ENCODE results near the gene VPS25. TPM values are rescaled to one million over a fixed set of nuclear protein-coding genes. Genes with fewer than 3 reads are reported as not detected.
"Not testable (repeated sequence)": the region's sequence is repeated elsewhere in the genome, so short reads cannot be mapped to it uniquely, and the experiment has no call there.

Gene VPS25
- total RNA-seq (2014; rRNA removed; shearing (Covaris generic)) = 110 and 122 TPM in 2 replicates
- 121 and 125 TPM in 2 replicates for polyA plus RNA-seq (2015; cell fraction: cytosol; rRNA removed)
- 96.7 and 103 TPM in 2 replicates for polyA plus RNA-seq (2015; cell fraction: nucleus; rRNA removed)

DNA sequence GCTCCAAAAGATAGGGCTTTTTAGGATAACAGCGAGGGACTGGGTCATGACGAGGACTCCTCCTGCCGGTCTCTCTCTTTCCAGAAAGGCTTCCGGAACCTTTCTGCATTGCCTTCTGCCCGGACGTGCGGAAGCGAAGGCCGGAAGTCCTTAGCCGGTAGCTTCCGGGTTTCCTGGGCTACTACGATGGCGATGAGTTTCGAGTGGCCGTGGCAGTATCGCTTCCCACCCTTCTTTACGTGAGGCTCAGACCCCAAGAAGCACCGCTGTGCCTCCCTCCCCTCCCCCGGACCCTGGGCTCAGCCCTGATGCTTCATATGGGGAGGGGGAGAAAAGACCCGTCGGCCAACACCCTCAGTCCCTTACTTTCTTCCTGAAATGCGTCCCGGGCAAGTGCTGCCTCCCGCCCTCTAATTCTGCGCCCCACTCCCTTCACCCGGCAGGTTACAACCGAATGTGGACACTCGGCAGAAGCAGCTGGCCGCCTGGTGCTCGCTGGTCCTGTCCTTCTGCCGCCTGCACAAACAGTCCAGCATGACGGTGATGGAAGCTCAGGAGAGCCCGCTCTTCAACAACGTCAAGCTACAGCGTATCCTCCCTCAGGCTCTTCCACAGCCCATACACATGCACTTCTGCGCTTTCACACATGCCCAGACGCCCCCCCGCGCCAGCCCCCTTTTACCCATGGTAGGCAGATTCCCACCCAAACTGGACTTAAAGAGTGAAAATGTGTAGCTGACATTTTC is at the start of gene VPS25:
VPS25 (plus strand) TSS at position 160 of the 746 bp plus-strand sequence; CDS start at position 187, 27 bp downstream.
- DNase-seq (ENCODE audit: low read depth) = peak; percentile 83

DNA sequence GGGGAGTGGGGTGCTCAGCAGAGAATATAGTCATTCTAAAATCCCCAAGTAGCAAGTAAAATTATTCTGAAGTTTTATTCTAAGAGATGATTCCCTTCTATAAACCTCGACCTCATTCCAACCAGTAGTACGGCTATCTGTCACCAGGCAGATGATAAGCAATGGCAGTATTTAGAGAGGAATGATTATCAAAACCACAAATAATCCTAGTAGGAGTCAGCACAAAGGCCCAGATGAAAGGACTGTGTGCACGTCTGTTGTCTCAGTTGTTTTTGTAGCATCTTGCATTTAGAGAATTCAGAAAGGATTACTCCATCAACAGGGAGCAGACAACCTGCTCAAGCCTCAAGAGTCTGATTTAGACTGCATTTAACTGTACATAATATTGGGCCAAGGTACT is 49.6 kb upstream of the VPS25 start:
- DNase-seq (ENCODE audit: low read depth) = no peak

DNA sequence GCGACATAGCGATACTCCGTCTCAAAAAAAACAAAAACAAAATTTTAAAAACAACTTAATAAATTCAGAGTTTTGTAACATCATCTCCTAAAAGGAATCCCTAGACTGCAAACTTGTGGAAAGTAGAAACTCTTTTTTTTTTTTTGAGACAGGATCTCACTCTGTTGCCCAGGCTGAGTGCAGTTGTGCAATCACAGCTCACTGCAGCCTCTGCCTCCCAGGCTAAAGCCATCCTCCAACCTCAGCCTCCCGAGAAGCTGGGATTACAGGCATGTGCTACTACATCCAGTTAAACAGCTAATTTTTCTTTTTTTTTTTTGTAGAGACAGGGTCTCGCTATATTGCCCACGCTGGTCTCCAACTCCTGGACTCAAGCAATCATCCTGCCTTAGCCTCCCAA is 48.1 kb upstream of the VPS25 start:
- no peak for DNase-seq (ENCODE audit: low read depth)

GRCh38 chr17:42740699-42741098 is 32.5 kb upstream of the VPS25 start:
- no peak for DNase-seq (ENCODE audit: low read depth)

DNA sequence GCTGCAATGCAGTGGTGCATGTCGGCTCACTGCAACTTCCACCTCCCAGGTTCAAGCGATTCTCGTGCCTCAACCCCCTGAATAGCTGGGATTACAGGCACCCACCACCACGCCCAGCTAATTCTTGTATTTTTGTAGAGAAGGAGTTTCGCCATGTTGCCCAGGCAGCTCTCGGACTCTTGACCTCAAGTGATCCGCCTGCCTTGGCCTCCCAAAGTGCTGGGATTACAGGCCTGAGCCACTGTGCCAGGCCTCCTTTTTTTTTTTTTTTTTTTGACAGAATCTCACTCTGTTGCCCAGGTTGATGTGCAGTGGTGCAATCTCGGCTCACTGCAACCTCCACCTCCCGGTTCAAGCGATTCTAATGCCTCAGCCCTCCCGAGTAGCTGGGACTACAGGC is 30.3 kb upstream of the VPS25 start:
- not testable (repeated sequence) for DNase-seq (ENCODE audit: low read depth)

DNA sequence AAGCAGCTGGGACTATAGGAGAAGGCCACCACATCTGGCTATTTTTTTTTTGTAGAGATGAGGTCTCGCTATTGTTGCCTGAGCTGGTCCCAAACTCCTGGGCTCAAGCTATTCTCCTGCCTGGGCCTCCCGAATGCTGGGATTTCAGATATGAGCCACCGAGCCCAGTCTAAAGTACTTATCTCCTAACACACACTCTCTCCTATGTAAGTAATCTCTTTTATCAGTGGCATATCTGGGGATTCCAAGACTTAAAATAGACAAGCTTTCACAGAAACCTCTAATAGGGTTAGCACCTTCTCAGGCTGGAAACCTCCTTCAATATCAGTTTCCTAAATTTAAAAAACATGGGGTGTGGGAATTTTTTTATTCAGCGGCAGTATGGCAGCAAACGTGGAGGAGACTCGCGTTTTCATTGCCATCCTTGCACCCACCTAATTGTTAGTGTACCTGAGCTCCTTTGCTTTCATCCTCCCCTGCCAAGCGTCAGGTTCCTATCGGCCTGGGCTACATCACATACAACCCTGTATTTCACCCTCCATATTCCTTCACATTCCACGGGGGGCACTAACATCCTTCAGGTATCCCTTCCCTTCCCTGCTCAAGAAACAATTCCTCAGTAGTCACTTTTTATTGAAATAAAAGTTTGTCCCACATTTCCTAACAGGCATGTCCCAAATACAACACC is 29.5 kb upstream of the VPS25 start:
- DNase-seq (ENCODE audit: low read depth) = no peak

GRCh38 chr17:42744283-42744805 is 28.9 kb upstream of the VPS25 start:
- DNase-seq (ENCODE audit: low read depth) = peak; percentile 69

- peak; percentile 89 for DNase-seq (ENCODE audit: low read depth)
Observed at GRCh38 chr17:42744806-42745617, 28.2 kb upstream of the VPS25 start, which contains the start of gene EZH1. Gene EZH1 (minus strand): TSS chr17:42745040. CDS start chr17:42728941, 16,099 bp downstream.

- DNase-seq (ENCODE audit: low read depth) = no peak
Observed at GRCh38 chr17:42748202-42748907, 24.9 kb upstream of the VPS25 start.

DNA sequence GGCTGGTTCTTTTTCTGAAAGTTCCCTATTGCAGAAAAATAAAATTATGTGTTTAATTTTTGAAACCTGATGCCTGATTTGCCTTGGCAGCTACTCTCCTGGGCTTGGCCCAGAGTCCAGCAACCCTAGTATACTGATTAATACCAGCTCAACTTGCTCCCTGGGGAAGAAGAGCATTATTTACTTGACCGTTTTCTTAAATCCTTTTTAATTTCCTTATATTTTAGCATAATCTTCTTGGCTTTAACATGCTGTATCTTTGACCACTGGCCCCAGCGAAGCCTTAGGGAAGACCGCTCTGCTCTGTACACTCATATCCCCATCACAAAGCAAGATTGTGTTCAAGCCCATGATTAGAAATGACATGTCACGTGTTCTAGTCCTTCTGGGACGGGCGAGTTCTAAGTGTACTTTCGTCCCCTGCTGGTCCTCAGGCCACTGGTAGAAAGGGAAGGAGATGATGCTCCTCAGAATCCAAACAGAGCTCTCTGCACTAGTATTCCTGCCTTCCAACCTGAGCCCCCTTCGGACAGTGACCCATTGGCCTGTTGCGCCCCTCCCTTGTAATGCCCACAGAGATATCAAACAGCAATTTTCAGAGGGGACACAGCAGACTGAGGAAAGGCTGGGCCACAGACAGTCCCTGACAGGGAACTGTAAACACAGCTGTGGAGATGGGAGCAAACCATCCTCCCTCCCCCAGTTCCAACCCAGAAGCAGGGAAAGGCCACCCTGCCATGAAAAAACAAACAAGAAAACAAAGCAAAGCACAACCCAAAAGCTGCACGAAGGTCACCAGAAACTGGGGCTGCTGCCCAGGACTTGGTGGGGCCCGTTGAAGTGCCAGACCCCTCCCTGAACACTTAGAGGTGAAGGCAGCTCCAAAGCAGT is 24.1 kb upstream of the VPS25 start:
- no peak for DNase-seq (ENCODE audit: low read depth)

DNA sequence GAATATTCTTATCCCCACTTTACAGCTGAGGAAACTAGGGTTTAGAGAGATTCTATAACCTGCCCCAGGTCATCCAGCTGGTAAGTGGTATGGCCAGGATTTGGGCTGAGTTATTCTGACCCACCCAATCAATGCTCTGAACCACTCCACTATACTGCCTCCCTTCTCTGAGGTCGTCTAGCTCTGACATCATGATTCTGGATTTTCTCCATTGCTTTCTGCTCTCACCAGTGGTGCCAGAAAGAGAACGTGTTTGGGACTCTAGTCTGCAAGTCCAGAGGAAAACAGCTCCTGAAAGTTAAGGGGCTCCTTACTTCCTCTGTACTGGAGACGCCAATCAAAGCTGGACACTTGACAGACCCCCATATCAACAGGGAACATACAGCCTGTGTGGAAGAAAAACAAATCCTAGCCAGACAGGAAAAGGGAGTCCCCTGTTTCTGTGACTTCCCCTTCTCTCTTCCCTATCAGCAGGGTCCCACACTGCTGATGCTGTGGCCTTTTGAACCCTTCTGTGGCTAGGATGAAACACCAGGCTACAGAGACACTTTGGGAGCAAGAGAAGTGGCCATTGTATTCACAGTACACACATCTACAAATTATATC is 22.4 kb upstream of the VPS25 start:
- no peak for DNase-seq (ENCODE audit: low read depth)

- DNase-seq (ENCODE audit: low read depth) = no peak
Observed at GRCh38 chr17:42751628-42752027, 21.6 kb upstream of the VPS25 start.

DNA sequence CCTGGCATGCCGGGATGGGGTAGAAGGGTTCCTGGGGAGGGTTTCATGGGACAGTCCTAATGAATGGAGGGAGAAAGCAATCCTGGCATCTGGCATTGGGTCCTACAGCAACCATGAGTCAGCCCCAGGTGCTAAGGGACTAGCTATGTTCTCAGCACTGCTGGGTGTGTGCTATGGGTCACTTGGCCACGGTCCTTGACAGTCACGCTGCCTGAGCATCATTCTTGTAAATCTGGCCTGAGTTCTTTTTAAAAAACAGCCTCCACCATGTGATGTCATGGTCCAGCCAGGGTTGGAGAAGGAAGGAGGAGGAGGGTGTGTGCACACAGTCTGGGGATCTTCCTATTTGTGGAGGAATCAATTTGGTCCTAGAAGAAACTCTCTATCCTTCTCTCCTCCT is 18.5 kb upstream of the VPS25 start:
- DNase-seq (ENCODE audit: low read depth) = peak; percentile 45

- DNase-seq (ENCODE audit: low read depth) = no peak
Observed at GRCh38 chr17:42759982-42760651, 13.1 kb upstream of the VPS25 start.

GRCh38 chr17:42760652-42761581 is 12.3 kb upstream of the VPS25 start, which contains the start of gene RAMP2:
Gene RAMP2 (plus strand): TSS chr17:42761227. CDS start chr17:42761262, 35 bp downstream.
- DNase-seq (ENCODE audit: low read depth) = no peak

- DNase-seq (ENCODE audit: low read depth) = no peak
Observed at GRCh38 chr17:42761638-42762037, 11.6 kb upstream of the VPS25 start.

DNA sequence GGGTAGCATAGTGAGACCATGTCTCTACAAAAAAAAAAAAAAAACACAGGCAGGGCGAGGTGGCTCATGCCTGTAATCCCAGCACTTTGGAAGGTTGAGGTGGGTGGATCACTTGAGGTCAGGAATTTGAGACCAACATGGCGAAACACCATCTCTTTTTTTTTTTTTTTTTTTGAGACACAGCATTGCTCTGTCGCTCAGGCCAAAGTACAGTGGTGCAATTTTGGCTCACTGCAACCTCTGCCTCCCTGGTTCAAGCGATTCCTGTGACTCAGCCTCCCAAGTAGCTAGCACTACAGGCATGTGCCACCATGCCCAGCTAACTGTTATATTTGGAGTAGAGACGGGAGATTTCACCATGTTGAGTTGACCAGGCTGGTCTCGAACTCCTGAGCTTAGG is 7.1 kb upstream of the VPS25 start:
- DNase-seq (ENCODE audit: low read depth) = no peak
